Measurements from ENCODE around the gene CLSTN1. TPM values are rescaled to one million over a fixed set of nuclear protein-coding genes. Genes with fewer than 3 reads are reported as not detected.

Gene CLSTN1
- total RNA-seq, 1 experiment from 2014 or later = 100 TPM

DNA sequence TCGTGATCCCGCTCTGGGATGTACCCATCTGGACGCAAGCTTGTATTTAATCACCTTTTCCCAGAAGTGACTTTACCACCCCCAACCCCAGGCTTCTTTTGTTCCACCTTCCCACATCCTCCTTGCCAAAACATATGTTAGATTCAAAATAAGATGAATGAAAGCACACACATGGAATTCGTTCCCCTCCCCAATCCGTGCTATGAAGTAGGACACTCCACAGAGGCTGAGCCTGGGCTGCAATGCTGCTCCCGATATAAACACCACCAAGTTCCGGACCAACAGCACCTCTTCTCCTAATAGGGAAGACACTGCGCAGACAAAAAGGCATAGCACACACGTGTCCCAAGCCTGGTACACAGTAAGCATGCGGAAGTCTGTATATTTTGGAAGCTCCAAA lies 86.1 kb downstream of the CLSTN1 start:
- H3K23me2 ChIP-seq (ENCODE audit: insufficient read length, low read depth, low read length, poor library complexity, severe bottlenecking) = no peaks in the 10 kb centered on the region
- H3K9ac ChIP-seq (ENCODE audit: extremely low read depth, insufficient read length, low read length) = no peak overlapping the region
- H2BK12ac ChIP-seq (ENCODE audit: insufficient read length, low read depth, low read length) = no peak overlapping the region
- TF ChIP-seq, protein P1, sequence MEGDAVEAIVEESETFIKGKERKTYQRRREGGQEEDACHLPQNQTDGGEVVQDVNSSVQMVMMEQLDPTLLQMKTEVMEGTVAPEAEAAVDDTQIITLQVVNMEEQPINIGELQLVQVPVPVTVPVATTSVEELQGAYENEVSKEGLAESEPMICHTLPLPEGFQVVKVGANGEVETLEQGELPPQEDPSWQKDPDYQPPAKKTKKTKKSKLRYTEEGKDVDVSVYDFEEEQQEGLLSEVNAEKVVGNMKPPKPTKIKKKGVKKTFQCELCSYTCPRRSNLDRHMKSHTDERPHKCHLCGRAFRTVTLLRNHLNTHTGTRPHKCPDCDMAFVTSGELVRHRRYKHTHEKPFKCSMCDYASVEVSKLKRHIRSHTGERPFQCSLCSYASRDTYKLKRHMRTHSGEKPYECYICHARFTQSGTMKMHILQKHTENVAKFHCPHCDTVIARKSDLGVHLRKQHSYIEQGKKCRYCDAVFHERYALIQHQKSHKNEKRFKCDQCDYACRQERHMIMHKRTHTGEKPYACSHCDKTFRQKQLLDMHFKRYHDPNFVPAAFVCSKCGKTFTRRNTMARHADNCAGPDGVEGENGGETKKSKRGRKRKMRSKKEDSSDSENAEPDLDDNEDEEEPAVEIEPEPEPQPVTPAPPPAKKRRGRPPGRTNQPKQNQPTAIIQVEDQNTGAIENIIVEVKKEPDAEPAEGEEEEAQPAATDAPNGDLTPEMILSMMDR (conservative IDR thresholded peaks at IDR 0.05) = no peak
- no peaks in the 10 kb centered on the region for H3K9me3 Mint-ChIP-seq
- no peak overlapping the region for H3K14ac ChIP-seq (ENCODE audit: insufficient read depth, low read length)
- no peak overlapping the region for H3K18ac ChIP-seq (ENCODE audit: insufficient read length, low read depth, low read length)
- no peak overlapping the region for H2AFZ ChIP-seq (ENCODE audit: low read length)
- H3K36me3 Mint-ChIP-seq (ENCODE audit: insufficient read depth in 1 of 3, low read depth in 3 of 3) = peaks cover 61 to 96% (median 76%) of the 10 kb centered on the region in 3 experiments
- H3K79me2 ChIP-seq (ENCODE audit: insufficient read depth, low read length) = no peaks in the 10 kb centered on the region
- no peaks in the 10 kb centered on the region for H4K20me1 ChIP-seq (ENCODE audit: control insufficient read depth, insufficient read depth, insufficient read length)
- H3K56ac ChIP-seq (ENCODE audit: insufficient read length, low read depth, low read length) = no peak overlapping the region
- no peaks in the 10 kb centered on the region for H3K4me1 ChIP-seq (ENCODE audit: insufficient read depth, low read length)
- H3K4me1 Mint-ChIP-seq = no peaks in the 10 kb centered on the region
- H4K91ac ChIP-seq (ENCODE audit: insufficient read length, low read depth, low read length) = no peak overlapping the region
- no peak overlapping the region for H3T11ph ChIP-seq (ENCODE audit: low read length)
- H2BK5ac ChIP-seq (ENCODE audit: insufficient read length, low read length) = no peak overlapping the region
- H3K27ac Mint-ChIP-seq = peak overlapping the region; percentile 41 to 81 (median 58); a peak in 4 of 7 replicates
- H2BK15ac ChIP-seq (ENCODE audit: low read depth, low read length) = no peak overlapping the region
- H3K4me3 Mint-ChIP-seq = no peak overlapping the region
- H2AK5ac ChIP-seq (ENCODE audit: insufficient read length, low read length) = no peak overlapping the region
- no peak overlapping the region for H2BK120ac ChIP-seq (ENCODE audit: low read depth, low read length, poor library complexity, severe bottlenecking)
- no peak overlapping the region for H3K23ac ChIP-seq (ENCODE audit: insufficient read length, low read depth, low read length)
- no peak overlapping the region for H4K8ac ChIP-seq (replicated peaks; ENCODE audit: insufficient read length, low read depth, low read length)
- no peaks in the 10 kb centered on the region for H3K27me3 ChIP-seq (ENCODE audit: insufficient read depth, low read length)
- no peak for DNase-seq
- H3K27me3 Mint-ChIP-seq (ENCODE audit: low read depth) = peaks cover 2% of the 10 kb centered on the region; the same call in 1 of the 2 replicates
- peaks cover 5% of the 10 kb centered on the region for H3K9me3 ChIP-seq (ENCODE audit: control insufficient read depth, low read depth, low read length)
- H3K79me1 ChIP-seq (ENCODE audit: insufficient read depth, low read depth, low read length, poor library complexity, severe bottlenecking) = no peaks in the 10 kb centered on the region
- H2BK20ac ChIP-seq (ENCODE audit: low read depth, low read length, poor library complexity, severe bottlenecking) = no peak overlapping the region
- H3K4ac ChIP-seq (ENCODE audit: low read depth, low read length) = no peak overlapping the region
- H3K27ac ChIP-seq (ENCODE audit: insufficient read length, low read depth, low read length) = no peak overlapping the region
- H4K5ac ChIP-seq (ENCODE audit: insufficient read length, low read depth, low read length) = no peak overlapping the region
- no peak overlapping the region for H3K4me2 ChIP-seq (ENCODE audit: insufficient read depth, insufficient read length, low read length)
- no CpG with 5 or more reads among the region's 10 CpGs for WGBS (ENCODE audit: extremely low coverage, insufficient read length, low lambda C conversion rate)
